Left renal cortex interstitium (tissue), 4 donors: ENCODE measurements around the gene BTG4. TPM values are rescaled to one million over a fixed set of nuclear protein-coding genes. Genes with fewer than 3 reads are reported as not detected.

Experiments
- DNase-seq, 4 donors: peaks; one replicate each; pipeline ENCODE4 v3.0.0-alpha.2; 2013; ENCODE audit warnings: low read depth in 4 of 4, low spot score in 2 of 4, missing footprints in 1 of 4
- polyA plus RNA-seq, 4 donors: library from polyadenylated mRNA; unstranded; fragments of 120-200 nt; gene quantifications; one replicate each; pipeline ENCODE4 v1.2.1, GENCODE V29; 2013; ENCODE audit not compliant: insufficient read length in 4 of 4

The BTG4 gene
- polyA plus RNA-seq, 4 donors, result not detected

DNA sequence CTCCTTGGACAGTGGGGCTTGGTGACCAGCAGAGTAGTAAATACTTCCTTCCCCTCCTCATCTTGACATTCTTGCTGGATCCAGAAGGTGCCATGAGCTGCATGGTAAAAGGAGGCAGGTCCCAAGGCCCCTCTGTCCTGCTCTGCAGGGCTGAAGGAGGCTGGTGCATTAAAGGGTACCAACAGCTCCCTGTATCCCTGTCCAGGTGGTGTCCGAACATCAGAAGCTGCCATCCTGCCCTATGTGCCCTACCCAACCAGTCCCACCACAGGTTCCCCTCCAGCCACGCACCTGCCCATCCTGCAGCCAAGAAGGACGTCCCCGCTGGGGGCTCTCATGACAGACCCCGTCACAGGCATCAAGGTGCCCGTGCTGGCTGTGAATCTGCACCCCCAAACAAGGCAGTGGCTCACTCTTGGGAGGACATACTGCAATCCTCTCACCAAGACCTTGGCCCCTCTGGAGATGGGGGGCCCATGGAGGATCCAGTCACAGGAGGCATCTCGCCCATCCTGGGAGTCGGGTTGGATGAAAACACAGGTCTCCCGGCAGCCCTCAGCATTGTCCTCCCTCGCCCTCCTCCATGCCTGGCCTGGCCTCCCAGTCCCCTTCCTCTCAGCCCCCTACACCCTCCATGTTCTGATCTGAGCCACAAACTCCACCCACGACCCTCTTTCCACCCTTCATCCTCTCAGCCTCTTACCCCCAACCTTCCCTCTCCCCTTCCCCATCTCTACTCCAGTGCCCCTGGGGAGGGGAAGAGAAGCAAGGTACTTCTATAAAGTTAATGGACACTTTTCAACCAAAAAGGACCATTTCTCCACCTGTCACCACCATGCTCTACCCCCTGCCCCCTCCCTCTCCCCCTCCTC, 55.1 kb downstream of the BTG4 start:
- no peak for DNase-seq

DNA sequence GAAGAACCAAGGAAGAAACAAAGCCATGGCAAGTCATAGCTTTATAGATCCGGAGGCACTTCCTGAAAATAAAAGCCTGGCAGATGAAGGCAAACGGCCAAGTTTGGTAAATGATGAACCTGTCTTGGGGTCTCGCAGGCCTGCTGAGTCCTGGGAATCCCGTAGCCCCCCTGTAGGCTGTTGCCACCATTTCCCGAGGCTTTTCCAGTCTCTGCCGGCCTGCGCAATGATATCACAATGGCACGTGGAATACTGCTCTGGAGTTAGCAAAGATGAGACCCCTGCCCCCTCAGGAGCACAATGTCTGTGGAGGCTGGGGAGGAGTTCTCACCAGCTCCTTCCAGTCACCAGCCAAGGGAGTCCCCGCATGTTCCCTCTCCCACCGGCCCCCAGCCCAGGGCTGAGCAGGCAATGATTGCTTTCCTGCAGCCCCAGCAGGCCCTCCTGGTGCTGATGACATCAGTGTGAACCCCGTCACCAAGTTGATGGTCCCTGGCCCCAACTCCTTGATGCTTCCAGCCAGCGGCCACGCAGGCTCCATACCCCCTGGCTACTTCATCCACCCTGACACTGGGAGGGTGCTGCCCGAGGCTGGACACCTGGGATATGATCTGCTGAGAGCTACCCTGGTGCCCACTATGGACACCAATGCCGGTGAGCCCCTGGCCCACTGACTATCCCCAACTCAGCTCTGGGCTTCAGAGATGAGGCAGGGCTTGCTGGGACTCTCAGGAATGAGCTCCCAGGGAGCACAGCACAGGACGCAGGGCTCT, 55.9 kb downstream of the BTG4 start:
- DNase-seq, result no peak

DNA sequence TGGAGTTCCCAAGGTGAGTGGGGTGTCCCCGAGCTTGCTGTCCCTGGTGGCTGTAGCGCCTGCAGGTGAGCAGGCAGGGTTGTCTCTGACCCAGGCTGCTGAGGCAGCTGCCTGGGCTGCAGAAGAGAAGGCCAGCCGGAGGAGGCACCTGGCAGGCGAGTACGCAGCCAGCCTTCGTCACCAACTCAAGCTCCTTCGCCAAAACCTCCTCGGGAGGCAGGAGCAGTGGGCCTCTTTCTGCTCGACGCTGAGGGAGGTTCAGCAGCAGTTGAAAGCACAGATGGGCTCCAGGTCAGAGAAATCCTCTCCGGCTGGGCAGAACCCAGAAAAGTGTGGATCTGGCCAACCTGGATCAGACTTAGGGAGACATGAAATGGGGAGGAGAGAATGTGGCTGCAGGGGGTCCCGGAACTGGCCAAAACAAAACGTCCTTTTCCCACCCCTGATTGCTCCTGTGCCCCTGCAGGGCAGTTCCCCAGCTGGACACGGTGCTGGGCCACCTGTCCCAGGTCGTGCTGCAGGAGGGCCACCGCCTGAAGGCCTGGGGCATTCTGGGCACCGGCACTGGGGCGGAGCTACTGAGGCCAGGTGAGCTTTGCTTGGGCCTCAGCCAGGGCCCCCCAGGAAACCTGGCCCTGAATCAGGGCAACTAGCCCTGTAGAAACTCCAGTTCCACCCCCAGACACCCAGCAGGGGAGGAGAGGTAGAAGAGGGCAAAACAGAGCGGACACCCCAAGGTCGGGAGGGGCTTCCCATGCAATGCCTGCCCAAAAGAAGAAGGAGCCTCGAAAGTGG, 56.7 kb downstream of the BTG4 start:
- no peak for DNase-seq

DNA sequence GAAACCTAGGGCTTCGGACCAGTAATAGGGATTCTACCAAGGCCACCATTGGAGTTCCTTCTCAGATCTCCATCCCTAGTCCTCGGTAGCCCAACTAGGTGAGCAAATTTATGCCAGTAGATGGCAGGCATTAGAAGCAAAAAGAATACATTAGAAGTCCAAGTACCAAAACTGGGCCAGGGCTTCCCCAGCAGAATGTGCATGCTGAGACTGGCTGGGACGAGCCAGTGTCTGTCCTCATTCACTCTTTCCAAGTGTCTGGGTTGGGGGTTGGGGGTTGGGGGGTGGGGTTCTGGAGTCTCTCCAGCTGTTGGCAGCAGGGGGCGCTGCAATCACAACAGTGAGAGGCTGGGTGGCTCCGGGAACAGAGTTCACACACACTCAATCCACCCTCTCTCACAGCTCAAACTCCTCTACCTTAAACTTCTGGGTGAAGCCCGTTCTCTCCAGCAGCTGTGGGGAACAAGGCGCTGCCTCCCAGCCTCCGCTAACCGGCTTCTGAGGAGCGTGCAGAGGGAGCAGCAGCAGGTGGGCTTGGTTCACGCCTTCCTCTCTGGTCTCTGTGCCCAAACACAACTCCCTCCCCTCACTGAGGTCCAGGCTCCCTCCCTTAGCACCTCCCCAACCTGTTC, 57.5 kb downstream of the BTG4 start:
- DNase-seq, result no peak

DNA sequence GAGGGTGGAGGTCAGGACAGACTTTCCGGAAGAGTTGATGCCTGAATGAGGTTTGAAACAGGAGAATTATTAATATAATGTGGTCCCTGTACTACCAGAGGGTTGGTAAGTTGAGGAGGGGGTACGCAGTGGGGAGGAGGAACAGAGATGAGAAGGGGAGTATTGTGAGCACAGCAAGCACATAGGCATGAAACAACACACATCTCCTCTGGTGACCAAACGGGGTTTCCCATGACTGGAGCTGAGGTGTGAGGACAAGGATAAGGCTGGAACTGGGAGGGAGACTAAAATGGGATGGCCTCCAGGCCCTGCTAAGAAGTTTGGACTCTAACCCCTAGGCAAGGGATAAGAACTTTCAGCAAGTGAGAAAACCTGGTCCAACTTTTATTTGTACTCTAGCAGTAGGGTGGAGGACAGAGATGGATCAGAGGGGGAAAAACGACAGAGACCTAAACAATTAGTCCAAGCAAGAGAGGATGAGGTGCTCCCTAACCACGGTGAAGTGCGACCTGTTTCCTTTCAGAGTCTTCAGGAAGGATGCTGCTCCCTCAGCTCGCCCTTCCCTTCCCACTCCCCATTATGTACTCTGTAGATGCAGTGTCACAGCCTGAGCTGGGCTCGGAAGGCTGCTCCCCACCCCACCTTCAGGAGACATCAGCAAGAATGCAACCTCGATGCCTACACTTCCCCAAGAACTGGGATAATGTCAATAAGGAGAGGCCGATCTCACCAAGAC, 59.2 kb downstream of the BTG4 start:
- no peak for DNase-seq

DNA sequence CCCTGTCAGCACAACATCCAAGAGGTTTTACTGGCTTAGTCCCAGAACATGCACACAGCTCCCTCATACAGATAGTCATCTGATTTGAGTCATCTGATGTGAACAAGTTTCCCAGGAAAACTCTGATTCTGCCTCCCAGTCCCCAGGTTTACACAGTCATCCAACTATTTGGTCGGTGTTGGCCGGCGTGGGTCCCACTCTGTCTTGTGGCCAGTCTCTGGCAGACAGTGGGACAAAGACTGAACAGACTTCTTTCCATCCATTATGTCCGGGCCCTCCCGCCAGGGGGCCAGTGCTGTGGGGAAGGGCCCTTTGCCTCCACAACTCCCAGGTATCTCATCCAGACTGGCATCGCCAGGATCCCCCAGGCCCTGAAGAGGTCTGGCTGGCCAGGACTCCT, 60.0 kb downstream of the BTG4 start:
- no peak for DNase-seq

DNA sequence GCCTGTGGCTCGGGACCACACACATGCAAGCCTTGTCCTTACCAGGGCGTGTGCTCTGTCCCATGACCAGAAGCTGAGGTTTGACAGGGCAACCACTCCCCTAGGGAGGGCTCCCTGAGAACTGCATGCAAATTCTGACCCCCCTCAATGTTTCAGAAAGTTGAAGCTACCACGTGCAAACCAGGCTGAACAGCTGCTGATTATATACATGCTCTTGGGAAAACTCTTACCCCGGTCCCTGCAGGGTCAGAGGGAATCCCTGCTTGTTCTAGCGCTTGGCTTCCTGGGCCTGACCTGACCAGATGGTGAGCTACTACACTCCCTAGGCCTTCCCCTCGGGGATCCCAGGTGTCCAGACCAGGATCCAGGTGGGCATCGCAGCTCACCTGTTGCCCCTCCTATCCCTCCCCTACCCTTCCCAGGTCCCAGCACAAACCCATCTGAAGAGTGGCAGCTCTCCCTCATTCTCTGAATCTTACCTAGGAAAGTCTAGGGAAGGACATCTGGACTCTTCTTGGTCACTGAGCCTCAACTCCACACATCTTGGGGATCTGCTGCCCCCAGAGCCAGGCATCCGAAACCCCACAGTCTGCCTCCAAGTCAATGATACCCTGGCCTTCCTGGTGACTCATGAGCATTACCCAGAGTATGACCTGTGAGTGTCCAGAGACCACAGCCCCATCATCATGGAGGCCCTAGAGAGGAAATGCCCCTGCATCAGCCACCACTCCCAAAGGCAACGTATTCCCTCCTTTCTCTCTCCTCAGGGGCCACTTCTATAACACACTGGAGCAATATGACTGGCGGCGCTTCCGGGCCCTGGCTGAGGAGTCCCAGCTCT, 61.5 kb downstream of the BTG4 start:
- no peak for DNase-seq

DNA sequence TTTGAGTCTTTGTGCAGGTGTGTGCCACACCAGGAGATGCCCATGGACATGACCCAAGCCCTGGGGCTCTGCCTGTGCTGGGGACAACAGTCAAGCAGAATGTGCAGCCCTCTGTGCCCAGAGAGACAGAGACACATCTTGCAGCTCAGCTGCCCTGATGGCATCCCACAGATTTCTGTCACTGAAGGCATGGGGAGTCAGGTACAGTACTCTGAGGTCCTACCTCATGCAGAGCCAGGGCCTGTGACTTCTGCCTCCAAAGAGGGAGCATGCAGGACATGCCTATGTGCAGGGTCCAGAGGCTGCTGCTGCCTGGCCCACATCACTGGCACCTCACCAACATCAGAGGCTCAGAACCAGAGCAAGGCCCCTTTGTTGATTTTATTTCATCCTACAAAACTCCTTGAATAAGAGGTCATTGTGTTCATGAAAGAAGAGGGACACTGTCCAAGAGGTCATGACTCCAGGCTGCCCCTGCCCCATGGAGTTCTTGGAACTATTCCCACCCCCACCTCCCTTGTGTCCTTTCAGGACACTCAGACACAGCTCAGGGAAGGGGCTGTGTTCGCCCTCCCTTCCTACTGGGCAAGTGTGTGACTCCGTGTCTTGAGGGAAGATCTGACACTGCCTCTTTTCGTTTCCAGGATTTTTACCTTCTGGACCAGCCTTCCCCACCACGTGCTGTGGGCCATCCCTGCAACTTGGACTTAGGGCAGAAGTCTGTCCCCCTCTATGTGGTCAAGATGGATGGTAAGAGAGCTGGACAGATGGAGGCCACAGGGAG, 62.3 kb downstream of the BTG4 start:
- no peak for DNase-seq

DNA sequence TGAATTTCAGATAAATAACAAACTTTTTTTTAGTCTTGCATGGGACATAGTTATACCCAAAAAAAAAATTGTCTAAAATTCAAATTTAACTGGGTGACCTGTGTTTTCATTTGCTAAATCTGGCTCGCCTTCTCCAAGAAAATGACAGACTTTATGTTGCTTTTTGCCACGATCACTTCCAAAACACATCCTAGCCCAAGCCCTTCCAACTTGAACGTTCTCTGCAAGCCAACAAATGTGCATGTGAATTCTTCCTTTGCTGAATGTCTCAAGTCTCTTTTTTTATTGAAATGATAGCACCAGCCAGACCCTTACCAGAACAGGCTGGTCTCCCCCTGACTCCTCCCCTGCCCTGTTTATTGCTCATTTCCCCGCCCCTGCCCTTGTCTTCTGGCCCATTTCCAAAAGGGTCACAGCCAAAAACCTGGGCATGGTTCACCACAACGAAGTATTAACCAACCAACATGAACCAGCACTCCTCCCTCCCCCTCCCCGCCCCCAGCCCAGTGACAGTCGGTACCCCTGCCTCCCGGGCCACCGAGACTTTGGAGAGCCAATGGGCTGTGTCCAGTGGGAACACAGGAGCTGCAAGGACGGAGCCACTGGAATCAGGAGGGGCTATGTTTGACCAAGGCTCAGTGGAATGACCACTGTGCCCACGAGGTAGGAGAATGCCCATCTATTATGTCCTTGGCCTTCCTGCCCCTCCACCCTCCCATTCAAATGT, 63.2 kb downstream of the BTG4 start:
- DNase-seq, result no peak

DNA sequence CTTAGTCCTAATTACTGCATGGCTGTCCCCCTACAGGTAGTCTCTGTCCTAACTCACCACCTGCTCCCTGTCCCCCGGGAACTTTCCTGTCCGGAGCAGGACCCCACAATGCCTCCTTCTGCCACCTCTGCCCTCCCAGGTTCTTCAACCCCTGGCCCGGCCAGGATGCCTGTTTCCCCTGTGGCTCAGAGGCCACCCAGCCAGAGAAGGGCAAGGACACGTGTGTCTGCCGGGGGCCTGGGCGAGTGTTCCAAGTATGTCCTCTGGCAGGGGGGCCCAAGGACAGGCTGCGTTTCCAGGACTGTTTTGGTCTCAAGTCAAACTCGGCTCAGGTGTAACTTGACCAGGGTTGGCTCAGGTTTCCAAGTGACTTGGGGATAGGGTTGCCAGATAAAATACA, 63.8 kb downstream of the BTG4 start:
- DNase-seq, result no peak

DNA sequence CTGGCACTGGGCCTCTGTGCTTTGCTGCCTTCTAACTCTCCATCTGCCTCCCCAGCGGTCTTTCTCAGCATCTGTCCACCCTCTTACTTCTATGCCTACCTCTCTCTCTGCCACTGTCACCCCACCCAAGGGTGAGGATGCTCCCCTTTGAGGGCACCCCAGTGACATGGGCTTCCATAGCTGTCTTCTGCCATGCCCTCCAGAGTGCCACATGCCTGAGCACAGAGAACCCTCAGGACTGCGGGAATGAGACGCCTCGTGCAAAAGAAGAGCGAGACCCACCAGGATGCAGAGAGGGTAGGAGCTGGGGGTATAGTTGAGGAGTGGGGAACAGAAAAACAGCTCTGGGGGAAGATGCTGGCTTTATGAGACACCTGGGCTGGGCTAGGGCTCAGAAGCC, 64.3 kb downstream of the BTG4 start:
- no peak for DNase-seq

DNA sequence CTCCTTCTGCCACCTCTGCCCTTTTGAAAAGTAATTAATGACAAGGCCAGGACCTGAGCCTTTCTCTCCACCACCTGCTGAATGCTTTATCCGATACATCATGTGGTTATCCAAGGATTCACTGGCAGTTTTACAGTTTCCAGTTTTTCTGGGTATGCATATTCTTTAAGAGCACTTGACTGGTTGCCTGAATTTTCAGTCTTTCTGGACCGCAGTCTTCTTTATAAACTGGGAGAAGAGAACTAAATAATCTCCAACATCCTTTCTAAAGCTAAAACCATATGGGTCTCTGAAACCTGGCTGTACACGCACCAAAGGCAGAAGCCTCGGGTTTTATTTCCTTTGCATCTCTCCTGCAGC, 65.1 kb downstream of the BTG4 start:
- DNase-seq, result no peak

DNA sequence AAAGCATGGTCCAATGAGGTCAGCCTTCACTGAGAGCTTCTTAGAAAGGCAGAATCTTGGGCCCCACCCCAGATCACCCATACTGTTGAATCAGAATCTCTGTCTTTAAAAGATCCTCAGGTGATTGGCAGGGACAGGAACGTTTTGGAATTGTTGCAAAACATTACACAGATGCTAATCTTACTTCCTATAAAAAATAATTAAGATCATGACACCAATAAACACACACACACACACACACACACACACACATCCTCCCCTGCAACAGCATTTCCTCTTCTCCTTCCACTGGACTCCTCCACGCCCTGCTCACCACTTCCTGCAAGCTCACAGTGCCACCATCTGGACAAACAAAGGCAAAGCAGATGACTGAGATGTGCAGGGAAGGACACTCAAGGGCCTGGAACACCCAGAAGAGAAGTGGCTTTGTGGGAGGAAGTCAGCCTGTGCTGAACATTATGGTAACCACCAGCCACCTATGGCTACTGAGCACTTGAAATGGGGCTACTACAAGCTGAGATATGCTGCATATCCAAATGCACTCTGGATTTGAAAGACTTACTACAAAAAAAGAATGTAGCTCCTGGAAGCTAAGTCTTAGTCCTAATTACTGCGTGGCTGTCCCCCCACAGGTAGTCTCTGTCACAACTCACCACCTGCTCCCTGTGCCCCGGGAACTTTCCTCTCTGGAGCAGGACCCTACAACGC, 65.6 kb downstream of the BTG4 start:
- peak in 3 of 4 donors; percentile 64 to 88 (median 70) for DNase-seq

DNA sequence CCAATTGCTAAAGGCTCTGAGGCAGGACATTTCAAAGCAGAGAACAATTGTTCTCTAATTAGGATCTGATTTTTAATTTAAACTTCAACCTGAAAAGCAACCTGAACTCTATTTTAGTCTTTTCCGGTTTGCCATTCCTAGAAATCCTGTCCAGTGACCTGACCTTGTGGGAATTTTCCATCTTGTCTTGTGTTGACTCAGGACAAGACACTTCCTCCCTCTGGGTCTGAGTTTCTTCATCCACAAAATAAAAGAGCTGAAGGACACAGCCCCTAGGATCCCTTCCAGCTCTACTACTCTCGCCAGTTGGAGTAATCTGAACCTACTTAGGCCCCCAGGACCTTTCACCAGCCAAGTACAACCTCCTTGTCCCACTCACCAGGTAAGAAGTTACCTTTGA, 66.6 kb downstream of the BTG4 start:
- DNase-seq, result no peak
